T-helper 17 cell (primary cell): ENCODE results near the gene PPP2R3B. TPM values are rescaled to one million over a fixed set of nuclear protein-coding genes. Genes with fewer than 3 reads are reported as not detected.

Source experiments
- ATAC-seq: fragments of 150-1000 bp; cut with Tn5 transposase; 2 replicates; pipeline ENCODE4 v1.10.0; 2021; ENCODE audit warnings: mild to moderate bottlenecking, moderate library complexity
- DNase-seq, 3 donors: peaks; one replicate each; pipeline versions ENCODE4 v3.0.0 to v3.0.0-alpha.2; 2020 to 2021
- H3K9me3 ChIP-seq: one replicate; pipeline ENCODE4 v1.7.0; 2013; ENCODE audit warnings: low read length, mild to moderate bottlenecking; ENCODE audit not compliant: control insufficient read depth, poor library complexity, severe bottlenecking
- H3K27ac Mint-ChIP-seq: one replicate; pipeline ENCODE4 v1.8.0; 2022; ENCODE audit warnings: mild to moderate bottlenecking, moderate library complexity, mixed read lengths
- H3K27me3 Mint-ChIP-seq: one replicate; pipeline ENCODE4 v1.8.0; 2022; ENCODE audit warnings: mixed read lengths
- H3K36me3 Mint-ChIP-seq: one replicate; pipeline ENCODE4 v1.8.0; 2022; ENCODE audit warnings: low read depth, mixed read lengths
- H3K4me1 Mint-ChIP-seq: one replicate; pipeline ENCODE4 v1.8.0; 2022; ENCODE audit warnings: mild to moderate bottlenecking, mixed read lengths
- H3K4me3 Mint-ChIP-seq: one replicate; pipeline ENCODE4 v1.8.0; 2022; ENCODE audit warnings: mild to moderate bottlenecking, moderate library complexity, mixed read lengths
- total RNA-seq, 4 donors: library from RNA in 2 of 4; stranded (reverse) in 2 of 4; gene quantifications; one replicate each; pipeline ENCODE4 v1.2.3 and lab custom pipeline; 2022 to 2026

Gene PPP2R3B
- total RNA-seq, 2 donors from 2014 or later: 18.5 to 19.1 TPM

DNA sequence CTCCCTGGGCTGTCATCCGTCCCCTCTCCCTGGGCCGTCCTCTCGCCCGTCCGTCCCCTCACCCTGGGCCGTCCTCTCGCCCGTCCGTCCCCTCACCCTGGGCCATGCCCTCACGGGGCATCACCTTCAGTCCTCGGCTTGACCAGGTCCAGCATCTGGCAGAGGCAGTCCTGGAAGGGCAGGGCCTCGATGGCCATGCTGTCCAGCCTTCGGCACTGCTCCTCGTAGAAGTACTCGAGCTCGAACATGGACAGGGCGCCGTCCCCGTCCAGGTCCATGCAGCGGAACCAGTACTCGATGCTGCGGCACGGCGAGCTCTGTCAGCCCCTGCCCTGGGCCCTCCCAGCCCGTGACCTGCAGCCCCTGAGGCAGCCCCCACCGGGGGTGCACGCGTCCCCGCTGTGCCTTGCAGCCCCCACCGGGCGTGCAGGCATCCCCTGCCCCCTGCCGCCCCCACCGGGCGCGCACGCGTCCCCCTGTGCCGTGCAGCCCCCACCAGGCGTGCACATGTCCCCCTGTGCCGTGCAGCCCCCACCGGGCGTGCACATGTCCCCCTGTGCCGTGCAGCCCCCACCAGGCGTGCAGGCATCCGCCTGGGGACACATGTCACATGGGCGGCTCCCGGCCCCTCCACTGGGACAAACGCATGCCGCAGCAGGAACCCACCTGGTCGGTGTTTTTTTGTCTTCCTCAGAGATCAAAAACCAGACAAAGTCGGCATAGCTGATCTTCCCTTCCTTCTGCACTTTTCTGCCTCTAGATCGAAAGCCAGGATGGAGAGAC, 45.9 kb downstream of the PPP2R3B start:
- Mint-ChIP-seq H3K4me1 (peaks cover 5% of the 10 kb centered on the region), H3K27ac (peak overlapping the region; percentile 16), H3K4me3 (no peak overlapping the region), H3K36me3 (peaks cover 2% of the 10 kb centered on the region), H3K27me3 (no peaks in the 10 kb centered on the region)
- H3K9me3 ChIP-seq: no peaks in the 10 kb centered on the region
- ATAC-seq: no peak
- peak in 1 of 3 donors; percentile 3 for DNase-seq

DNA sequence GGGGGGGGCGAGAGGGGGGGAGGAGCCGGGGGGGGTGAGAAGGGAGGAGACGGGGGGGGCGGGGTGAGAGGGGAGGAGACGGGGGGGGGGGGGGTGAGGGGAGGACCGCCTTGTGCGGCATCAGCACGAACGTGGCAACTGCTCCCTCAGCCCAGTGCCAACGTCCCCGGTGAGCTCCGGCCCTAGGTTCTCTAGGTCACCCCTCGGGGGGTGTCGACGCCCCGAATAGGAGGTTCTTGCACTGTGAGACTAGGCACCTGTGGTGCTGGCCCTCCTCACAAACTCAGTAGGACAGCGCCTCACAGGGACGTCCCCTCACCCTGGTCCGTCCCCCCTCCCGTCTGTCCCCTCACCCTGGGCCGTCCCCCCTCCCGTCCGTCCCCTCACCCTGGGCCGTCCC, 46.6 kb downstream of the PPP2R3B start:
- Mint-ChIP-seq H3K27ac (no peak overlapping the region), H3K4me1 (peaks cover 5% of the 10 kb centered on the region), H3K27me3 (no peaks in the 10 kb centered on the region), H3K4me3 (no peak overlapping the region), H3K36me3 (peaks cover 3% of the 10 kb centered on the region)
- DNase-seq (no peak), ATAC-seq (no peak)
- no peaks in the 10 kb centered on the region for H3K9me3 ChIP-seq

DNA sequence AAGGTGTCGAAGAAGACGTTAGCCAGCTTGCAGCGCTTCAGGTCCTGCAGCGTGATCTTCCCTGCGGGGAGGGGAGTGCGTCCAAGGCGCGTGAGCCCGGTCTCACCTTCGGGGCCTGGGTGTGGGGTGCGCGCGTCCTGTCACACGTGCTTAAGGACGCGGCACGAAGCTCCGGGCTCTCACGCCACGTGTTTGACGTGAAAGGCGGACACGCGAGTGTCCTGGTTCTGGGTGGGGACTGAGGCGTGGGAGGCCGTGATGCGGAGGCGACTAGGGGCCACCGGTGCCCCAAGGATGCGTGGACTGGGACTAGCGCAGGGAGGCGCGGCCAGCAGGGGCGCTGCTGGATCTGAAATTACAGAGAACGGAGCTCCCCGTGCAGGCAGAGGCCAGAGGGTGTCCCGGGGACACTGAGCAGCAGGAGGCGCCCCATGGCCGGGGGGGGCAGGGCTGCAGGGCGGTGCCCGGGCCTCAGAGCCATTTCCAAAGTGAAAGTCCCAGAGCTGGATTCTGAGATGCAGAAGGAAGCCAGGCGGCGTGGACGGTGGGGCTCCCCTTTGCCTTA, 47.8 kb downstream of the PPP2R3B start:
- no peak for ATAC-seq
- DNase-seq: no peak
- H3K36me3 Mint-ChIP-seq: peaks cover 4% of the 10 kb centered on the region
- no peaks in the 10 kb centered on the region for H3K27me3 Mint-ChIP-seq
- H3K27ac Mint-ChIP-seq: no peak overlapping the region
- H3K4me1 Mint-ChIP-seq: peaks cover 5% of the 10 kb centered on the region
- H3K9me3 ChIP-seq: no peaks in the 10 kb centered on the region
- H3K4me3 Mint-ChIP-seq: no peak overlapping the region

DNA sequence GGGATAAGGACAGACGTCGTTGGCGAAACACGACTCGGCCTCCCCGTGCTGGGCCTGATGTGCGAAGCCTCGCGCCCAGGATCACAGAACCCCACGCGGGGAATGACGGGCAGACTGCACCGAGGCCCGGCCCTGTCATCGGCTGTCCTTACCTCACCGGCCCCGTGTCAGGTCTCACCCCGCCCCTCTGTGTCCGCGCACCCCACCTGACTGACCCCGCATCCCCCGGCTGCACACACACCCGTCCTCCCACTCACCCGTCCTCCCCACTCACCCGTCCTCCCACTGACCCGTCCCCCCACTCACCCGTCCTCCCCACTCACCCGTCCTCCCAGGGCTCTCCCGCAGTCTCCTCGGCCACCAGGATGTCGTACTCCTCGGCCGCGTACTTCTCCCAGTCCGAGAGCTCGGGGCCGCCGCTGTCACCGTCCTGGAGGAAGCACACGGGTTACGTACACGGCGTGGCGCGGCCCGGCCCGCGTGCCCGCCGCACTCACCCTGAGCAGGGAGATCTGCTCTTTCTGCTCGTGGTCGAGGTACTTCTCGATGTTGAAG, 48.3 kb downstream of the PPP2R3B start:
- ATAC-seq (no peak), DNase-seq (no peak)
- H3K36me3 Mint-ChIP-seq: peaks cover 4% of the 10 kb centered on the region
- H3K4me3 Mint-ChIP-seq: no peak overlapping the region
- no peaks in the 10 kb centered on the region for H3K9me3 ChIP-seq
- peaks cover 5% of the 10 kb centered on the region for H3K4me1 Mint-ChIP-seq
- H3K27me3 Mint-ChIP-seq: no peaks in the 10 kb centered on the region
- peak overlapping the region; percentile 39 for H3K27ac Mint-ChIP-seq

DNA sequence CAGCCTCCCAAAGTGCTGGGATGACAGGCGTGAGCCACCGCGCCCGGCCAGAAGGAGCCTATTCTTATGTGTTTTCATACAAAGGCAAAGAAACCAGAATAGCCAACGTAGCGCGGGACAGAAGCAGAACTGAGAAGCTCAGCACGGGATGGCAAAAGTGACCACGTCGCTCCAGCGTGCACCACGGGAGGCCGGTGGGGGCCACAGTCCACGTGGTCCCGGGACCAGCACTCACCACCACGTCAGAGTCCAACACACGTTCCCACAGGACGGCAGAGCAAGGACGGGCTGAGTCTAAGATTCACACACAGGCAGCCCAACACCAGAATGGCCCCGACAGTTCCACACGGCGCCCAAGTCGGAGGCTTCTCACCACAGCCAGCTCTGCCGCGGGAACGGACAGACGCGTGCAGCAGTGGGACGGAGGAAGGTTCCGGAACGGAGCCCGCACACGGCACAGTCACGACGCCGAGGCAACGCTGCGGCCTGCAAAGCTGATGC, 49.3 kb downstream of the PPP2R3B start:
- no peak overlapping the region for H3K4me3 Mint-ChIP-seq
- no peak overlapping the region for H3K27ac Mint-ChIP-seq
- peaks cover 4% of the 10 kb centered on the region for H3K36me3 Mint-ChIP-seq
- H3K9me3 ChIP-seq: no peaks in the 10 kb centered on the region
- no peaks in the 10 kb centered on the region for H3K27me3 Mint-ChIP-seq
- peaks cover 5% of the 10 kb centered on the region for H3K4me1 Mint-ChIP-seq
- DNase-seq (no peak), ATAC-seq (no peak)

DNA sequence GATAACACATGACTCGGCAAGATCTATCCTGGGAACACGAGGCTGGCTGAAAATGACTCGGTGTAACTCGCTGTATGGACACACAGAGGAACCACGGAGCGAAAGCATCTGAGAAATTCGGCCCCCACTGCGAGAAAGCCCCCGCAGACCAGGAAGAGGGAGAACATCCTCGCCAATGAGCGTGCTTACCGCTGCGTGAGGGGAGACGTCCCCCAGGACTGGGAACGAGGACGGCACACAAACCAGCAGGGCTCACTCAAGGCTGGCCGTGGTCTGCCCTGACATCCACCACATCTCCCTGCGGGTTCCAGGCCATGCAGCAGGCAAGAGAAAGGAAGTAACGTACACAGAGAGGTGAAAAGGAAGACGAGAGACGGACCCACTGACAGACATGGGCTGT, 50.5 kb downstream of the PPP2R3B start:
- no peak overlapping the region for H3K4me3 Mint-ChIP-seq
- H3K4me1 Mint-ChIP-seq: peaks cover 8% of the 10 kb centered on the region
- no peak for ATAC-seq
- H3K27me3 Mint-ChIP-seq: no peaks in the 10 kb centered on the region
- no peaks in the 10 kb centered on the region for H3K9me3 ChIP-seq
- no peak overlapping the region for H3K27ac Mint-ChIP-seq
- H3K36me3 Mint-ChIP-seq: peaks cover 4% of the 10 kb centered on the region
- DNase-seq: no peak

DNA sequence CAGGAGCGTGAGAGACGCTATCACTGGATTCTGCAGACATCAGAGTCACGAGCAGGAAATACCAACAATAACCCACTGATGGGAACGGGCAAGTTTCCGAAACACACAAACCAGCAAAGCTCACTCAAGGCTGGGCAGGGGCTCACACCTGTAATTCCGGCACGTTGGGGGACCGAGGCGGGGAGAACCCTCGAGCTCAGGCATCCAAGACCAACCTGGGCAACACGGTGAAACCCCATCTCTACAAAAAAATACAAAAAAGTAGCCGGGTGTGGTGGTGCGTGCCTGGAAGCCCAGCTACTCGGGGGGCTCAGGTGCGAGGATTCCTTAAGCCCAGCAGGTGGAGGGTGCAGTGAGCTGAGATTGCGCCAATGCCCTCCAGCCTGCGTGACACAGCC, 51.0 kb downstream of the PPP2R3B start:
- no peak for ATAC-seq
- Mint-ChIP-seq H3K27ac (no peak overlapping the region), H3K4me3 (no peak overlapping the region), H3K36me3 (peaks cover 4% of the 10 kb centered on the region), H3K27me3 (no peaks in the 10 kb centered on the region), H3K4me1 (peaks cover 8% of the 10 kb centered on the region)
- H3K9me3 ChIP-seq: no peaks in the 10 kb centered on the region
- no peak for DNase-seq

DNA sequence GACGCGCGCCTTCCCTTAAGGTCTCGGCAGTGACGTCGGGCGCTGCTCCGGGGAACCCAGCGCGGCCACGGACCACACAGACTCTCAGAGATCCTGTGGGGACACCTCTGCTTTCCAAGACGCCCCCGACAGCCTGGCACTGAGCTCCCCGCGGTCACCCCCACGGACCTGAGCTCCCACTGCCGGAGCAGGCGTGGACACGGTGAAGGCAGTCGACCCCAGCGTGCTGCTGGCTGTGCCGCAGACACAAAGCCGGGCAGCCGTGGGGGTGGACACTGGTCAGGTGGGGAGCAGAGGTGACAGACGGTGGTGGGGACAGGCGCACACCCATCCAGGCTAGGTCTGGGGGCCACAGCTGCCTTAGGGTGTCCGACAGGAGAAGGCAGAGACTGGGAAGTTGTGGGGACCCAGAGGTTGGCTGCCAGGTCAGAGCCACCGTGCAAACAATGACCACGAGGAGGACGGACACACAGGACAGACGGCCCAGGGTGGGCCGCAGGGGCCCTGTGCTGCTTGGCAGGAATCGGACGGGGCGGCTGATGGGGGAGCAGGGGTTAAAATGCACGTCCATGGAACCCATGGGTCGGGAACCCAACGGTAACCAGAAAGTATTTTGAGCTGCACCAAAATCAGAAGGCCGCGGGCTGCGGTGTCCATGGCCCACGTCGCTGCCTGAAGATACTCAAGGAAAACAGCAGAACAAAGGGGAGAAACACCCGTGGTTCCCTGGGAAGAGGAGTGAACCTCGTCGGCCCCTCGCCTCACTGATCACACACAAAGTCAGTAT, 51.5 kb downstream of the PPP2R3B start:
- no peaks in the 10 kb centered on the region for H3K9me3 ChIP-seq
- no peak overlapping the region for H3K27ac Mint-ChIP-seq
- peaks cover 8% of the 10 kb centered on the region for H3K4me1 Mint-ChIP-seq
- H3K36me3 Mint-ChIP-seq: peaks cover 4% of the 10 kb centered on the region
- no peak overlapping the region for H3K4me3 Mint-ChIP-seq
- ATAC-seq: no peak
- no peak for DNase-seq
- no peaks in the 10 kb centered on the region for H3K27me3 Mint-ChIP-seq

DNA sequence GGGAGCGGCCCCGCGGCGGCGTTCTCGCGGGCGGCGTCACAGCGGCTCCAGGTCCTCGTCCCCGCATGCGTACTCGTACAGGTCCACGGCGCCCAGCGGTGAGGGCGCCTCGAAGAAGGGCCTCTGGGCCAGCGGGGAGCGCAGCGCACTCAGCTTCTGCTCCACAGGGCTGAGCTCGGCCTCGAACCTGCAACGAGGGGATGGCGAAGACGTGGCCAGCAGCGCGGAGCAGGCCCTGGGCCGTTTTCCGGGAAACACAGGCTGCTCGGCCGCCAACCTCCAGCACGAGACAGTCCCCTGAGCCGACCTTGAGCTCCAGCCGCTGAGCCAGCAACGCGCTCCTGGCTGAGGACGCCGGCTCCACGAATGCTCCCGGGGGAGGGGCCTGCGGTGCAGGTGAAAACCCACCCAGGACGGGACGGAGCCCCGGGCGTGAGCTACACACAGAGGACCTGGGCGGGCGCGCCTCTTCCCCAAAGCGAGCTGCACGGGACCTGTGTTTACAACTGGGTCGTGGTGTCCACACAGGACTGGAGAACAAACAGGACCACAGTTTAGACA, 52.3 kb downstream of the PPP2R3B start:
- DNase-seq (no peak), ATAC-seq (no peak)
- H3K9me3 ChIP-seq: no peaks in the 10 kb centered on the region
- no peaks in the 10 kb centered on the region for H3K27me3 Mint-ChIP-seq
- H3K27ac Mint-ChIP-seq: no peak overlapping the region
- H3K36me3 Mint-ChIP-seq: peaks cover 4% of the 10 kb centered on the region
- H3K4me3 Mint-ChIP-seq: no peak overlapping the region
- H3K4me1 Mint-ChIP-seq: peaks cover 9% of the 10 kb centered on the region

DNA sequence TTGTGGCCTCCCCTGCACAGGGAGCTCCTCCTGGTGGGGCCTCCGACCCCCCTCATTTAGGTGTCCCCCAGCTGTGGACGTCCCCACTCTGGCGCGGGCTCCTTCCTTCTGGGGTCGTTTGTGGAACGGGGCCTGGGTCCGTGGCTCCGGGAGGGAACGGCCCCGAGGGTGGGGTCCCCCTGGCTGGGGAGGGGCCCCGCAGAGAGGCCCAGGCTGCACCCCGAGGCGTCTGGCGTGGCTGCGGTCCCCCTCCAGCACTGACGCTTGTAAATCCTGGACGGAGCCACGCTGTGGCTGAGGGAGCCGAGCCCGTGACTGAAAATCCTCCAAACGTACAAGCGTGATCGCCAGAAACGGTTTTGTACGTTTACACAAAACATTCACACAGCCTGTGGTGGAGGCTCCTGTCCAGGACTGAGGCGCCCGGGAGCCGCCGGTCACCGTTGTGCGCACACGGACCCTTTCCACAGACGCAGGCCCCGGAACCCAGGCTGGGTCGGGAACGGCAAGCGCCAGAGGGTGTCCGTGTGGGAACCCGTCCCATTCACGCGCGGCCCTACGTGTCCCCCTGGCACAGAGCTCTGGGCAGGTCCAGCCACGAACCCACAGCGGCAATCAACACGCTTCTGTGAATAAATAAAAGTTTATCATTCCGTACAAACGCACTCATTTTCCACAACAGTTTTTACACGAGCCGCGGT, 52.9 kb downstream of the PPP2R3B start:
- ATAC-seq (no peak), DNase-seq (no peak)
- Mint-ChIP-seq H3K27me3 (no peaks in the 10 kb centered on the region), H3K4me3 (no peak overlapping the region), H3K36me3 (peaks cover 4% of the 10 kb centered on the region), H3K4me1 (peaks cover 8% of the 10 kb centered on the region), H3K27ac (no peak overlapping the region)
- H3K9me3 ChIP-seq: no peaks in the 10 kb centered on the region

DNA sequence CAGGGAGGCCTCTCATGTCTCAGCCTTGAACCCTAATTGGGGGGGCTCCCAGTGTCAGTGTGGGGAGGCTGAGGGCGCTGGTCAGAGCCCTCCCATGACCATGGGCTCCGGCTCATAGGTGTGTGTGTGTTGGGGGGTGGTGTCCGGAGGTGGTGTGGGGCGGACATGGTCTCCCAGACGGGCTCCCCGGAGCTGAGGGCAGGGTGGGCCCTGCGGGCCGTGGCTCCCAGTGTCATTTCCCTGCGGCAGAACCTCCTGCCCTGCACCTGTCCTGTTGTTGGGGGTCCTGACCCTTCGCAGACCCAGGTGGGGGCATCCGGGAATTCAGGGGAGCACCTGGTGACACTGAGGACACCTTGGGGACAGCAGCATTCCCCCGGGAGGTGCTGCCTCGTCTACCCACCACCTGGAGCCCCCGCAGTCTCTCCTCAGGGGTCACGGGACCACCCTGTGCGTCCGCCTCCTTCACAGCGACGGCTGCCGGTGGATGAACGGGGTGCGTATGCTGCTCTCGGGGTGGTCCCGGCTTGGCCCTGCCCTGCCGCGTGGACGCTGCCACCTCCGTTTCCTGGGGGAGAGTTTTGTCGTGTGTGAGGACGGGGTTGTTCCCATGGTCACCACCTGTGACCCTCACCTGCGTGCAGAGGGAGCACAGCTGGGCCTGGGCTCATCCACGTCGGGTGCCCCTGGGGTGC, 53.6 kb downstream of the PPP2R3B start:
- Mint-ChIP-seq H3K36me3 (peaks cover 4% of the 10 kb centered on the region), H3K27me3 (no peaks in the 10 kb centered on the region), H3K4me1 (peaks cover 5% of the 10 kb centered on the region), H3K4me3 (no peak overlapping the region), H3K27ac (no peak overlapping the region)
- DNase-seq: no peak
- ATAC-seq: no peak
- H3K9me3 ChIP-seq: no peaks in the 10 kb centered on the region

DNA sequence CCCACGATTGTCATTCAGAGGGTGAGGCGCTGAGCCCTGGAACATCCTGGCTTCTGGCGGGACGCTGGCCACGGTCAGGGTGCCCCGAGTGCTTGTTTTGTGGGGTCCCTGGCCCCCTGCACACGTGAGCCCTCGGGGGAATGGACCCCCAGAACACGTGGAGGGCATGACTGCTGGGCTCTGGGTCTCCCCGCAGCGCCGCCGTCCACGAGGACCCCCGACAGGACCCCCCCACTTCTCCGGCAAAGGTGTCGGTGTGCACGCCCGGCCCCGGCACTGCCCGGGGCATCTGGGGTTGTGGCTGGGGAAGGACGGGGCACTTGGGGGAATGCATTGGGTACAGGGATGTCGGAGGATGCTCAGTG, 54.2 kb downstream of the PPP2R3B start:
- peaks cover 4% of the 10 kb centered on the region for H3K36me3 Mint-ChIP-seq
- H3K9me3 ChIP-seq: no peaks in the 10 kb centered on the region
- H3K27me3 Mint-ChIP-seq: no peaks in the 10 kb centered on the region
- ATAC-seq: no peak
- H3K4me1 Mint-ChIP-seq: peaks cover 5% of the 10 kb centered on the region
- no peak for DNase-seq
- no peak overlapping the region for H3K4me3 Mint-ChIP-seq
- H3K27ac Mint-ChIP-seq: no peak overlapping the region
